ENCODE data around the gene SDSL. TPM values are rescaled to one million over a fixed set of nuclear protein-coding genes. Genes with fewer than 3 reads are reported as not detected.

SDSL gene
- total and polyA plus RNA-seq, 4 donors, result 3.0 to 25.8 (median 13.0) TPM

DNA sequence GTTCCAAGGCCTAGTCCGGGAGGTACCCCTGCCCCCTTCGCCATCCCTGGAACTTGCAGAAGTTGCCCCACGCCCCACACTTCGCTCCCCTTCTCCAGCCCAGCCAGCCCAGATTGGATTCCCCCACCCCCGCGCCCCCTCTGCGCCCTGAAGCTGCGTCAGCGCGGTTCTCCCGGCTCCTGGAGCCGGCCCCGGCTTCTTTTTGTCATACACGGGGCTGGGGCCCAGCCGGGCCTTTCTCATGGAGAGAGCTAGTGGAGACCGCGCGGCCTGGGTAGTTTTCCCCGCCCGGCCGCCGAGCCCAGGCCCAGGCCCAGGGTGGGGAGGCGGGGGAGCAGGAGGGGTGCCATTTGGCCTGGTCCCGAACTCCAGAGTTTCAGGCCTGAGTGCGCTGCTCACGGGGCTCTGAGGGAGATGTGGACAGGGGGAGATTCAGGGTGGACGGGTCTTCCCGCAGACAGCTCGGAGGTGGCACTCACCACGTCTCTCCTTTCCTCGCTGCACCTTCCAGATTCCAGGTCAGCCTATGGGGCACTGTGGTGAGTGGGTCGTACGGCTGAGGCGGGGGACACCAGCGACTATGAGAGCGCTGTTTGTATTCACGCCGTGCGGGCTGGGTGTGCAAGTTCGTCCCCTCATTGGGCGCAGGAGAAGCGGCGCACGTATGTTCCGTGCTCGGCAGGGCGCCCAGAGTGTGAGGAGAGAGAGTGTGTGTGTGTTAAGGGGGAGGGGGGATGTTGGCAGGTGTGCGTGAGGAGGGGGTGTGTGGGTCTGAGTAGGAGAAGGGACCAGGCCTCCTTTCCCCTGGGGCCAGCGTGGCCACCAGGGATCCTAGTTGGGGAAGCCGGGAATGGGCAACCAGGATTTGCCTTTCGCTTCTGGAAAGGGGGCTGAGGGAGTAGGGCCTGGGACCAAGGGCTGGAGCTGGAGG is 50.3 kb downstream of the SDSL start:
- ATAC-seq (ENCODE audit: insufficient read depth, low FRiP score) (no peak), DNase-seq (no peak)
- 3 to 4% methylated on average over 50 to 51 of the region's 51 CpGs for whole genome bisulfite sequencing, 2 donors

GRCh38 chr12:113473400-113473799 is 51.2 kb downstream of the SDSL start:
- Histone ChIP-seq H3K9me3 (ENCODE audit: control insufficient read depth in 4 of 4, insufficient read depth in 3 of 4, low read length in 3 of 4) (peaks cover 0 to 12% (median 0%) of the 10 kb centered on the region in 4 donors), H3K36me3 (ENCODE audit: control insufficient read depth in 4 of 4, insufficient read depth in 4 of 4, low read length in 4 of 4) (no peaks in the 10 kb centered on the region), H3K4me3 (no peak overlapping the region), H3K27ac (ENCODE audit: low read depth in 1 of 2, low read length in 1 of 2) (no peak overlapping the region), H3K4me1 (ENCODE audit: control insufficient read depth in 5 of 5, insufficient read depth in 5 of 5, low read length in 5 of 5) (no peaks in the 10 kb centered on the region), H3K27me3 (ENCODE audit: control insufficient read depth in 3 of 3, insufficient read depth in 3 of 3, low read length in 2 of 3) (peaks cover 31 to 94% (median 73%) of the 10 kb centered on the region in 3 donors), H3K9ac (ENCODE audit: insufficient read depth in 1 of 2, low read length in 2 of 2) (no peak overlapping the region)
- TF ChIP-seq, protein P1, sequence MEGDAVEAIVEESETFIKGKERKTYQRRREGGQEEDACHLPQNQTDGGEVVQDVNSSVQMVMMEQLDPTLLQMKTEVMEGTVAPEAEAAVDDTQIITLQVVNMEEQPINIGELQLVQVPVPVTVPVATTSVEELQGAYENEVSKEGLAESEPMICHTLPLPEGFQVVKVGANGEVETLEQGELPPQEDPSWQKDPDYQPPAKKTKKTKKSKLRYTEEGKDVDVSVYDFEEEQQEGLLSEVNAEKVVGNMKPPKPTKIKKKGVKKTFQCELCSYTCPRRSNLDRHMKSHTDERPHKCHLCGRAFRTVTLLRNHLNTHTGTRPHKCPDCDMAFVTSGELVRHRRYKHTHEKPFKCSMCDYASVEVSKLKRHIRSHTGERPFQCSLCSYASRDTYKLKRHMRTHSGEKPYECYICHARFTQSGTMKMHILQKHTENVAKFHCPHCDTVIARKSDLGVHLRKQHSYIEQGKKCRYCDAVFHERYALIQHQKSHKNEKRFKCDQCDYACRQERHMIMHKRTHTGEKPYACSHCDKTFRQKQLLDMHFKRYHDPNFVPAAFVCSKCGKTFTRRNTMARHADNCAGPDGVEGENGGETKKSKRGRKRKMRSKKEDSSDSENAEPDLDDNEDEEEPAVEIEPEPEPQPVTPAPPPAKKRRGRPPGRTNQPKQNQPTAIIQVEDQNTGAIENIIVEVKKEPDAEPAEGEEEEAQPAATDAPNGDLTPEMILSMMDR (IDR thresholded peaks at IDR 0.05; ENCODE audit: control extremely low read depth, extremely low read depth), result no peak
- DNase-seq, result no peak
- no peak for ATAC-seq (ENCODE audit: insufficient read depth, low FRiP score)
- 7 to 20% methylated on average over 6 of the region's 6 CpGs for WGBS, 2 donors

More for the DNA sequence above, 50.3 kb downstream of the SDSL start:
- H3K27ac ChIP-seq (ENCODE audit: low read depth in 1 of 2, low read length in 1 of 2), result no peak overlapping the region
- TF ChIP-seq, protein P1 (IDR thresholded peaks at IDR 0.05; ENCODE audit: control extremely low read depth, extremely low read depth), result no peak
- peaks cover 0 to 2% (median 0%) of the 10 kb centered on the region in 5 donors for H3K4me1 ChIP-seq (ENCODE audit: control insufficient read depth in 5 of 5, insufficient read depth in 5 of 5, low read length in 5 of 5)
- H3K9me3 ChIP-seq (ENCODE audit: control insufficient read depth in 4 of 4, insufficient read depth in 3 of 4, low read length in 3 of 4), result peaks cover 0 to 12% (median 0%) of the 10 kb centered on the region in 4 donors
- H3K27me3 ChIP-seq (ENCODE audit: control insufficient read depth in 3 of 3, insufficient read depth in 3 of 3, low read length in 2 of 3), result peaks cover 23 to 94% (median 69%) of the 10 kb centered on the region in 3 donors
- no peak overlapping the region for H3K4me3 ChIP-seq
- H3K36me3 ChIP-seq (ENCODE audit: control insufficient read depth in 4 of 4, insufficient read depth in 4 of 4, low read length in 4 of 4), result no peaks in the 10 kb centered on the region
- no peak overlapping the region for H3K9ac ChIP-seq (ENCODE audit: insufficient read depth in 1 of 2, low read length in 2 of 2)

DNA sequence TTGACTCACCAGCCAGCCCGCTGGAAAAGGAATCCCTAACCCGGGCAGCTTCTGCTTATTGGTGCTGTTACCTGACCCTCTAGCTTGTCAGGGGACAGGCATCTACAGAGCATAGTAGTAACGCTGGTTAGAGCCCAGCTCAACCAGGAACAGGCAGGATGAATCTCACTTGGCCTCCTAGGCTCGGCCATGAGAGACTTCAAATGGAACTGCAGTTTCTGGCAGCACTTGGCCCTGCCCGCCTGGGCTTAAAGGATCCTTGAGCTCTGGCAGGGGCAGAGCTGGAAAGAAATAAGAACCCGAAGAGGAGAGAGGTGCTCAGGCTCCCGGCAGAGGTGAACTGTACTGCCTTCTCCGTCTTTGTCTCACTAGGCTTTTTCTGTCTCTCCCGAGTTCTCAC is 51.8 kb downstream of the SDSL start:
- no peak for DNase-seq
- 3 to 4% methylated on average over 9 of the region's 9 CpGs for WGBS, 2 donors
- H3K27ac ChIP-seq (ENCODE audit: low read depth in 1 of 2, low read length in 1 of 2), result no peak overlapping the region
- no peak overlapping the region for H3K9ac ChIP-seq (ENCODE audit: insufficient read depth in 1 of 2, low read length in 2 of 2)
- no peak for ATAC-seq (ENCODE audit: insufficient read depth, low FRiP score)
- H3K4me3 ChIP-seq, result no peak overlapping the region
- TF ChIP-seq, protein P1 (IDR thresholded peaks at IDR 0.05; ENCODE audit: control extremely low read depth, extremely low read depth), result no peak
- peaks cover 0 to 12% (median 0%) of the 10 kb centered on the region in 4 donors for H3K9me3 ChIP-seq (ENCODE audit: control insufficient read depth in 4 of 4, insufficient read depth in 3 of 4, low read length in 3 of 4)
- no peaks in the 10 kb centered on the region for H3K4me1 ChIP-seq (ENCODE audit: control insufficient read depth in 5 of 5, insufficient read depth in 5 of 5, low read length in 5 of 5)
- no peaks in the 10 kb centered on the region for H3K36me3 ChIP-seq (ENCODE audit: control insufficient read depth in 4 of 4, insufficient read depth in 4 of 4, low read length in 4 of 4)
- peaks cover 26 to 94% (median 71%) of the 10 kb centered on the region in 3 donors for H3K27me3 ChIP-seq (ENCODE audit: control insufficient read depth in 3 of 3, insufficient read depth in 3 of 3, low read length in 2 of 3)
